GM08714 (cell line): Measurements from ENCODE around the gene GLIS1.

Source experiments
- H3K4me3 ChIP-seq: fragments of 200-500 bp; sonication (Bioruptor generic); 2 replicates; pipeline ENCODE4 v1.5.1; 2014; ENCODE audit warnings: mild to moderate bottlenecking, low read length, inconsistent platforms
- ZNF274 ChIP-seq: IDR thresholded peaks from 2 replicates; pipeline ENCODE4 v1.6.1; 2012; ENCODE audit warnings: mild to moderate bottlenecking, low read depth, low read length

Gene GLIS1

DNA sequence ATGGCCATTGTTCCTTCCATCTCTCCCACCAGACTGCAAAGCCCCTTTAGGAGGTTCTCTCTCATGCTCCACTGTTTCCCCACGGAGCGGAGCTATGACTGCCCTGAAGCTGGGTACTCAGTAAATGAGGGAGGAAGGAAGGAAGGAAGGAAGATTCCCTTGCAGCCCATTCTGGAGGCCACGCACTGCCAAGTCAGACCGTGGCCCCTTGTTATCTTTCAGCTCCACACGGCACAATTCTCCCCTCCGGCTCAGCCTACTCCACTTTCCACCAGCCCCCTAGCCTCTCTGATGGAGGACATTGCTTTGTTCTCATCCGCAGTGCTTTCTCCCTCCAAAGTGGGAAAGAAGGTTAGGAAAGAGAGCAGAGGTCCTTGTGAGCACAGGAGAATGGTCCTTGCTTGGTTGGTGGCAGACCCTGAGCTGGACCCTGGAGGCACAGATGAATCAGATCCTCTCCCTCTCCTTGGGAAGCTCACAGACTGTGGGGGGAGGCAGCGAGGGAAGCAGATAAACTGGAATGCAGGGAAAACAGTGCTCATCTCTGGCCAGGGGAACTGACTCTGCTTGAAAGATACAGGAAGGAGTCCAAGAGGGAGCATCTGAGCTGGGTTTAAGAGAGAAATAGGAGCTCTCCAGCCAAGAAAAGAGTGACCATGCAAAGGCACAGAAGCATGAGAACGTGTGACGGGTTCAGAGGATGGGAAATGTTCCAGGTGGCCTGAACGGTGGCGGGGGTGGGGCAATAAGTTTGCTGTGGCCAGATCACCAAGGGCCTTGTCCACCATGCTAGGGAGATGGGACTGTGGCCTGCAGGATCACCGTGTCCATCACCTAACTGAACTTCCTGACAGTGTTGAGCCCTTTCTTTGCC, 52.6 kb downstream of the GLIS1 start:
- H3K4me3 ChIP-seq, result no peak overlapping the region
- no peak for TF ChIP-seq ZNF274

DNA sequence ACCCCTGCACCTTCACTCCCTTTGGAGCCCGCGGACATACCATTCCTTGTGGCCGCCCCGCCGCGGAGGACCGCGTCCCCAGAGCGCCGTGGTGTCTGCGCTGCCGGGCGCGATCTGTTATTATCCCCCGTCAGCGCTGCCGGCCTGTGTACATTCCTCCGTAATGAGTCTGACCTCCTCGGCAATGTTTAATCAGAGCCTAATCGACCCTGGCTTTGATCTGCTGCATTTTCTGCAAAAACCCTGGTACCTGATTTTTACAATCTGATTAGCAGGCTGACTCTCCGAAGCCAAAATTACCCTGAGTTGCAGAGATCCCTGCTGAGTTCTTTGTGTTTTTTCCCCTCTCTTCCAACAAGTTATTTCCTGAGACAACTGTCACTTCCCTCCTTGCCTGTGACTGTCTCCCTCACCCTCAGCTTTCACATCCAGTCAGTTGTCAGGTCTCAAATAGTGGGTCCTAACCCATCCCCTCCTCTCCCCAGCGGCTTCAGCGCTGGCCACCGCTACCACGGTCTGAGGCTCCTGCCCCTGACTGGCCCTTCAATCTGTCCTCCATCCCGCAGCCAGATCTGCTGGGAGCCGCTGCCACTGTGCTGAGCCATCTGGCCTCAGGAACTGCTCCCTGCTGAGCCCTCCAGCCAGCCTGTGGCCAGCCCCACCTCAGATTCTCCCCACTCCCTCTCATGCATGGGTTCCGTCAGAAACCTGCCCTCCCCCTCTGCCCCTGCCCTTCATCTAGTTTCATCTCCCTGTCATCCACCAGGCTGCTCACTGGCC, 53.5 kb downstream of the GLIS1 start:
- no peak for TF ChIP-seq ZNF274
- no peak overlapping the region for H3K4me3 ChIP-seq

DNA sequence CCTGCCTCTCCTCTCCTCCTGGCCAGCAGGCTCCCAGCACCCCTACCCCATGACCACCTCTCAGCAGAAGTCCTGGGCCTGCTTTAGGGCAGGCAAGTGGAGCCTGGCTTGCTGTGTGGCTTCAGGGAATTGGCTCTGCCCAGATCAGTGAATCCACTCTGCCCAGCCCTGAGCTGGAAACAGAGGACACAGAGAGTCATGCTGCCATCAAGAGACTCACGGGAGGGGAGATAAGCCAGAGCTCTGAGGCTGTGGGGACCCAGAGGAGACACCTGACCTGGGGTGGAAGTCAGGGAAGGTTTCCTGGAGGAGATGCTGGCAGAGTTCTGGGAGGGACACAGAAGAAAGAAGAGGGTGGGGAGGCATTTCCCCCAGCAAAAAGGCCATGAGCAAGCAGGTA, 54.2 kb downstream of the GLIS1 start:
- H3K4me3 ChIP-seq, result no peak overlapping the region
- TF ChIP-seq ZNF274, result no peak

DNA sequence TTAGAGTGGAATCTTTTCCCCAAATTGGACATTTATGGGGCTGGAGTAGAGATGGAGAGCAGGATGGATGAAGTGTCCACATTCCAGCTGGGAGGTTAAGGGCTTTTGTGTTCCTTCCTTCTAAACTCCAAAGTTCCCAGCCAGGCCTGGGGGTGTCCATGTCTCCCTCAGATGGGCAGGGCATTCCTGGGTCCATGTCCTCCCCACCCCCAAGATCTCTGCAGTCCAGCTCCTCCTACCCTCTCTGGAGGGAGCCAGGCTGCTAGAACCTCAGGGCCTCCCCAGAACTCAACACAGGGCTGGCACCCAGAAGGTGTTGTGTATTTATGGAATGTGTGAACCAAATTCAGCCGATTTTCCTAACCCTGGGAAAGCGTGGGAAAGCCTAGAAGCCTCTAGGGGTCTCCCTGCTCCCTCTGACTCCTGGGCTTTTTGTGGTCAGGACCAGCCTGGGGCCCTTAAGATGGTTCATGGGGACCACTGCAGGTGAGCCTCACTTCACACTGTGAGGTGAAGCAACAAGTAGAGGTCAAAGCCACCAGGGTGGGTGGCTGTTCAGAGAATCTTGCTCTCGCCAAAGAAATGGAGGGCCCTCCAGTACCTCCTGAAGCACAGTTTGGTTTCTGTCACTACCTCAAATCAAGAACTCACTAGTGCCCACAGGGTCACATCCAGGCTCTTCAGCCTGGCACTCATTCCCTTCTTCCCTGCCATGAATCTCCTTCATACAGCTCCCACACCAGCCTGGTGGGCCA, 54.8 kb downstream of the GLIS1 start:
- no peak overlapping the region for H3K4me3 ChIP-seq
- no peak for TF ChIP-seq ZNF274

DNA sequence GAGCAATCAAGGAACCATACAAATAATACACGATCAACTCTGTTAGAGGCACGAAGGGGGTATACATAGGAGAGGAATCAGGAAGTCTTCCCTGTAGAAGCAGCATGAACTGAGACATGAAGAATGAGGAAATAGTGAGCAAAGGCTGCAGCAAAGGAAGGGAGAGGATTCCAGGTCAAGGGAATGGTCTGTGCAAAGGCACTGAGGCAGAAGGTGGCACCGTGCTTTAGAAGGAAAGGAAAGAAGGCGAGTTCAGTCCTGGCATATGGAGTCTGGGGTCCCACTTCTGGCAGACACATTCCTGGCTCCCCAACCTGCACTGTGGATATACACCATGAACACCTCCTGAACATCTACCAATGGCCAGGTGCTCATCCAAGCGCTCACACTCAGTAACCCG, 56.1 kb downstream of the GLIS1 start:
- TF ChIP-seq ZNF274, result no peak
- H3K4me3 ChIP-seq, result no peak overlapping the region

DNA sequence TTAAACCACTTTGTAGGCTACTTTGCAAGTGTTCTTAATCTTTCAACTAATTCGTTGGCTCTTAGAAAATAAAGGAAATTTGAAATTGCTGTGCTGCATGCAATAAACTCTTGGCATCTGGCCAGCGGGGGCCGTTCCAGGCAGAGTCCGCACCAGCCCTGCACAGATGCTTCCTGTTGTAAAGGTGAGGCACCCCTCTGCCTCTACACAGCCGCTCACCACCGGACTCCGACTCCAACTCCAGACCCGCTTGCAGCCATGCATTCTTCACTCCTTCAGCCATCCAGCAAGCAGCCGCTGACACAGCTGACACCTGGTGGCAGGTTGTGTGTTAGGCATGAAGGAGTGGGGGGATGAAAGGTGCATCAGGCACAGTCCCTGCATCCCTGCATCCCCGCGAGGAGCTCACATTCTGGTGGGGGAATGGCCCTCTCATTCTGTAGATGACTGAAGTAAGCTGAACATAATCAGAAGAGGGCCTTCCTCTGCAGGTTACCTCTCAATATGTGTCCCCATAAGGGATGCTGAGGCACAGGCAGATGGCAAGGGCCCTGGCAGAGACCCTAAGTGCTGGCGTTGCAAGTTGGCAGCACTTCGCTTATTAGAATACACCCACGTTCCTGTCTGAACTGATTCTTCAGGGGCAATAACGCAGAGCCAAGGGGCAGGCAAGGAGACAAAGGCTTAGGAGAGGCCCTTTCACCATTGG, 56.8 kb downstream of the GLIS1 start:
- no peak for TF ChIP-seq ZNF274
- no peak overlapping the region for H3K4me3 ChIP-seq

DNA sequence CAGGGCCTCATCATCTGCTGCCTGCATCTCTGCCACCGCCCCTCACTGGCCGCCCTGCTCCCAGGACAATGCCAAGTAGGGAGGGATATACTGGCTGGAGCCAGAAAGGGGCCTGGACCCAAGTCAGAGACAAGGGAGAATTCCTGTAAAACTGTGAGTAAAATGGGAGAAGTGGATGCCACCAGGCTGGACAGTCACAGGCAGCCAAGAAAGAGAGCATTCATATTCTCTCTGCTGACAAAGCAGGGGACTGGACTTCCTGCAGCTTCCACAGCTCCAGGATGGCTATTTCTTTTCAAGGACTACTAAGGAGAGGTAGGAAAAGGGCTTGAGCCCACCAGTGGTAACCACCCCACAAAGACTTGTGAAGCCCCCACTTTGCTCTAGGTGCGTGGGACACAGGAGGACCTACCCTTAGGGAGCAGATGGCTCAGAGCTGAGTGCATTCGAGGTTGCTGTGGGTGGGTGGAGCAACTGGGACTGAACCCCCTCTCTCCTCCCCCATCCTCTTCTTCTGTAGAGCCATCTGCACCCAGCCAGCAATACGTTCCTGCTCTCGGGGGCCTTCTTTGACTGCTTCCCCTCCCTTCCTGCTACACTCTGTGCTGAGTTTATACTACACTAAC, 57.5 kb downstream of the GLIS1 start:
- no peak for TF ChIP-seq ZNF274

DNA sequence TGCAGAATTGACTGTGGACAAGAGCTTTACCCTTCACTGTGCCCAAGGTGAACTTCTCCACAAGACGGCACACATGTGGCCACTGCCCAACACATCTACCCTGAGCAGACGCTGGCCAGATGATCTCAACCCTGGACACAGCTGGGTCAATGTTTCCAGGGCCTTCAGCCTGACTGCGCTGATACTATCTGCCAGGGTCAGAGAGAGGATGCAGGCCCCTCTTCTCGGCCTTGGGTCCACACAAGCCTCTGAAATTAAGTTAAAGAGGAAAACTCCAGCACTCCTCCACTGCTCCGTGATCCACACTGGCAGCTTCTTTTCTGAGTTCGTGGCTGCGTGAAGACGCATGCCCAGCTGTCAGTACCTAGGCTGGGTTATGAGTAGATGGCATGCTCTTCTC, 58.1 kb downstream of the GLIS1 start:
- TF ChIP-seq ZNF274, result no peak
- no peak overlapping the region for H3K4me3 ChIP-seq

More for the DNA sequence above, 57.5 kb downstream of the GLIS1 start:
- H3K4me3 ChIP-seq, result no peak overlapping the region

DNA sequence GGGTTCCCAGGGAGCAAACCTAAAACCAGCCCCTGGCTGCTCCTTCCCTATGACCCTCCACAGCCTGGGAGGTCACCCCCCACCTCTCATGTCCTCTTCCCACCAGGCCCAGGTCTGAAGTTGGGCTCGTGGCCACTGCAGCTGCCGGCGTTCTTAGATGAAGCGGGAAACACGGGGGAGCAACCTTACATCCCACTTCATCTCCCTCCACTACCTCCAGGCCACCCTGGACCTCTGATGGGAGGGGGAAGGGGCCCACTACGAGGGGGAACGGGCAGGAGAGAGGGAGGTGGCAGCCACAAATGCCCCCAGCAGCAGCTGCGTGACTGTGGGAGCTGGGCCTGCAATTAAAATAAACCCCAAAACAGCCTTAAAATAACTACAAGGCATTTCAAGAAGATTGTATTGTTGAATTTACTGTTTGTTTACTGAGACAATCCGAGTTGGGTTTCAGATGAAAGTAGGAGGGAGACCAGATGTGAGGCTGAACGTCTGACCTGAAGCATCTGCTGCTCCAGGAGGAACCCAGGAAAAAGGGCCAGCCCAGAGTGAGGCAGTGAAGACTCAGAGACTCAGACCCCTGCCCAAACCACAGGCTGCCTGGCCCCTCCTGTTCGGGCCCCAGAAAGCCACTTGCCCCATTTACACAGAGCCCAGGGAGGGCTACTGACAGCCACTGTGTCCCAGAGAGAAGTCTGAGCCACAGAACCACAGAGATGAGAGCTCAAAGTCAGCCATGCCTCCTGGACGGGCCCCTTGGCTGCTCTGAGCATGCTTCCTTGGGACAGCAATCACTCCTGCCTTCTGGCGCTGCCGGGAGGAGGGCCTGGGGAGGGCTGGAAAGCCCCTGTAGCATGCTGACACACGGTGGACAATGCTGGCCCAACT, 59.8 kb downstream of the GLIS1 start:
- no peak overlapping the region for H3K4me3 ChIP-seq
- TF ChIP-seq ZNF274, result no peak

DNA sequence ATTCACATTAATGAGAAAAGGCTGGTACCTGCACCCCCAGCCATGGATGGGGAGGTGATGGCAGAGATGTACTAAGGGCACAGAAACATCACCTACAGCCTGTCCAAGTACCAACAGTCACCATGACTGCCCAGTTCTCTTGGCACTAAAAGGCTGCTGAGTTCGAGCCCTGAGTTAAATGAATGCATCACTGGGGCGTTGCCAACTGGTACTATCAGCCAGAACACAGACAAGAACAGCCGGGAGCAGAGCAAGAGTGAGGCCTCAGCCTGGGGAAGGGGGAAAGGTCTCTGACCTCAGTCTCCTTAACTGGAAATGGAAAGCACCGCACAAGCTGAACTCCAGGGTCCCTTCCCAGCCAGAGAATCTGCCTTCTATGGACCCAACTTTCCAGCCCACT, 60.5 kb downstream of the GLIS1 start:
- H3K4me3 ChIP-seq, result no peak overlapping the region
- TF ChIP-seq ZNF274, result no peak

DNA sequence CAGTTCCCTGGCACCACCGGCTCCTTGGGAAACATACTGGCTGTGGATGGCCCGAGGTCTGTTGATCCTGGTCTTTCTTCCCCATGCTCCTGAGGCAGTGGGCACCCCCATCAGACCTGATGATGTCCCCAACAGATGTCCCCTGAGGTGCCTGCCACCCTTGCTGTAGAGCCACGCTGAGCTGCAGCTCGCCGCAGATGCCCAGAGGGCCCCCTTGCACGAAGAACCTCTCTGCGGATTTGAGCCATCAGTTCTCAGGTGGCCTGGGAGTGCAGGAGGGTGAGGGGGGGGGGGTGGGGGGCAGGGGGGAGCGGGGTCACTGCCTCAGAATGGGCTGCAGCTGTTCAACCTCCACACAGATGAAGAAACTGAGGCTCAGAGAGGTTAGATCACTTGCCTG, 60.9 kb downstream of the GLIS1 start:
- no peak for TF ChIP-seq ZNF274
- no peak overlapping the region for H3K4me3 ChIP-seq

DNA sequence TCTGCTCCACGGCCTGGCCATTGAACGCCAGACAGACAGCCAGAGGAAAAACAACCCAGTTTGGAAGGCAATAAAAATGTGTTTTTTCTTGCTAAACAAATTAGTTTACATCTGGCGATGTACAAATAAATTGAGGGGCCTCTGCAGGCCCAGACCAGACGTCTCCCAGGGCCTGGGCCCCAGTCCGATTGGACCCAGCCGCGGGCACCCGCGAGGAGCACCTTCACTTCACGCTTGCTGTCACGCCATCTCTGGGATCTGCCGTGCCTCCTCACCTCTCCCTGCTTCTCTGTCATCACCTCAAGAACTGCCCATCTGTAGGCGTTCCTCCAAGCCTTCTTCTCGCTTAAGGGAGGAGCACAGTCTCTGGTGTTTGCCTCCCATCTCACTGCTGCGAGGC, 61.5 kb downstream of the GLIS1 start:
- TF ChIP-seq ZNF274, result no peak
- no peak overlapping the region for H3K4me3 ChIP-seq
